IMR-90 (cell line): ENCODE measurements around the gene KCNIP1. TPM values are rescaled to one million over a fixed set of nuclear protein-coding genes. Genes with fewer than 3 reads are reported as not detected.

Source experiments
- ATAC-seq: fragments of 200-7000 bp; cut with Tn5 transposase; 2 replicates; pipeline ENCODE4 v1.9.1; 2020; ENCODE audit warnings: low read depth, mild to moderate bottlenecking, moderate library complexity
- BruUV-seq: library from RNA; stranded (reverse); fragments of 400-500 nt; replicated peaks from 2 replicates; lab custom pipeline; 2021; lab: Mats Ljungman, UMichigan
- CTCF ChIA-PET: fragments of 300-600 bp; formaldehyde crosslinking; extraction: SDS; loops from one replicate; lab custom pipeline; 2021; ENCODE audit warnings: antibody characterized with exemption; lab: Yijun Ruan, JAX
- POLR2A ChIA-PET: fragments of 300-600 bp; sonication (Branson Sonifier 250); formaldehyde crosslinking; loops from one replicate; lab custom pipeline; 2022; ENCODE audit warnings: antibody characterized with exemption; ENCODE audit not compliant: unreplicated experiment; lab: Charles Lee
- DNase-seq: peaks from one replicate; pipeline ENCODE4 v3.0.0; 2013
- H2AFZ ChIP-seq: replicated peaks from 2 replicates; pipeline ENCODE3; 2013; ENCODE audit warnings: low read length, mild to moderate bottlenecking; ENCODE audit not compliant: poor library complexity
- H2AK5ac ChIP-seq: 2 replicates; pipeline ENCODE4 v1.6.1; 2013; ENCODE audit warnings: low read depth, low read length, inconsistent platforms
- H2AK9ac ChIP-seq: replicated peaks from 2 replicates; pipeline ENCODE3; 2013; ENCODE audit warnings: mild to moderate bottlenecking, low read depth, low read length, moderate library complexity; ENCODE audit not compliant: poor library complexity
- H2BK120ac ChIP-seq: 2 replicates; pipeline ENCODE4 v1.6.1; 2013; ENCODE audit warnings: low read depth, low read length, inconsistent platforms
- H2BK15ac ChIP-seq: 3 replicates; pipeline ENCODE4 v1.6.1; 2013; ENCODE audit warnings: low read depth, low read length, inconsistent platforms
- H2BK20ac ChIP-seq: 2 replicates; pipeline ENCODE4 v1.6.1; 2013; ENCODE audit warnings: low read depth, mild to moderate bottlenecking, inconsistent platforms, low read length, moderate library complexity
- H2BK5ac ChIP-seq: 2 replicates; pipeline ENCODE4 v1.6.1; 2013; ENCODE audit warnings: mild to moderate bottlenecking, low read depth, low read length, inconsistent platforms; ENCODE audit not compliant: poor library complexity, severe bottlenecking
- H3K14ac ChIP-seq: replicated peaks from 2 replicates; pipeline ENCODE4 v1.6.1; 2013; ENCODE audit warnings: low read depth, low read length, inconsistent platforms
- H3K18ac ChIP-seq: 2 replicates; pipeline ENCODE4 v1.6.1; 2013; ENCODE audit warnings: low read depth, low read length, control low read depth
- H3K23ac ChIP-seq: 2 replicates; pipeline ENCODE4 v1.6.1; 2013; ENCODE audit warnings: low read depth, low read length, inconsistent platforms
- H3K27ac ChIP-seq: 2 replicates; pipeline ENCODE4 v1.5.1; 2013; ENCODE audit warnings: mild to moderate bottlenecking, control low read depth, low read length; ENCODE audit not compliant: insufficient read depth
- H3K27me3 ChIP-seq: 2 replicates; pipeline ENCODE4 v1.6.1; 2013; ENCODE audit warnings: low read length; ENCODE audit not compliant: control insufficient read depth, insufficient read depth
- H3K36me3 ChIP-seq: 2 replicates; pipeline ENCODE4 v1.6.1; 2013; ENCODE audit warnings: low read length, mixed read lengths; ENCODE audit not compliant: control insufficient read depth, insufficient read depth
- H3K4ac ChIP-seq: 2 replicates; pipeline ENCODE4 v1.6.1; 2013; ENCODE audit warnings: low read depth, low read length, inconsistent platforms
- H3K4me1 ChIP-seq: 2 replicates; pipeline ENCODE4 v1.6.1; 2013; ENCODE audit warnings: low read length, mixed read lengths; ENCODE audit not compliant: control insufficient read depth, insufficient read depth
- H3K4me2 ChIP-seq: 2 replicates; pipeline ENCODE4 v1.6.1; 2013; ENCODE audit warnings: low read depth, mild to moderate bottlenecking, control low read depth, low read length, moderate library complexity
- H3K4me3 ChIP-seq: 2 replicates; pipeline ENCODE4 v1.5.1; 2013; ENCODE audit warnings: low read depth, mild to moderate bottlenecking, control low read depth, low read length, moderate library complexity; ENCODE audit not compliant: insufficient read depth
- H3K56ac ChIP-seq: 2 replicates; pipeline ENCODE4 v1.6.1; 2013; ENCODE audit warnings: low read length, inconsistent platforms; ENCODE audit not compliant: insufficient read depth; ENCODE audit errors: extremely low read depth
- H3K79me1 ChIP-seq, 2 experiments: 2 replicates each; pipeline ENCODE4 v1.6.1; 2013; ENCODE audit warnings: low read length in 2 of 2, inconsistent platforms in 1 of 2, low read depth in 1 of 2
- H3K9ac ChIP-seq: 2 replicates; pipeline ENCODE4 v1.6.1; 2013; ENCODE audit warnings: low read depth, low read length, control low read depth
- H3K9me1 ChIP-seq: 2 replicates; pipeline ENCODE4 v1.6.1; 2013; ENCODE audit warnings: low read length, inconsistent platforms; ENCODE audit not compliant: insufficient read depth
- H3K9me3 ChIP-seq: 2 replicates; pipeline ENCODE4 v1.6.1; 2013; ENCODE audit warnings: low read length; ENCODE audit not compliant: control insufficient read depth, insufficient read depth
- H4K20me1 ChIP-seq: 2 replicates; pipeline ENCODE4 v1.6.1; 2013; ENCODE audit warnings: low read length, inconsistent platforms; ENCODE audit not compliant: insufficient read depth
- H4K5ac ChIP-seq: 2 replicates; pipeline ENCODE4 v1.6.1; 2013; ENCODE audit warnings: mild to moderate bottlenecking, low read depth, low read length, control low read depth
- H4K8ac ChIP-seq, 2 experiments: 2 replicates each; pipeline ENCODE4 v1.6.1; 2013; ENCODE audit warnings: low read depth in 2 of 2, low read length in 2 of 2, control low read depth in 1 of 2, inconsistent platforms in 1 of 2
- H4K91ac ChIP-seq: 2 replicates; pipeline ENCODE4 v1.6.1; 2013; ENCODE audit warnings: low read depth, low read length, inconsistent platforms; ENCODE audit not compliant: insufficient read depth
- BHLHE40 ChIP-seq: fragments of 150-350 bp; IDR thresholded peaks from 2 replicates; pipeline ENCODE4 v1.6.1; 2016; ENCODE audit warnings: mild to moderate bottlenecking, low read depth, low read length
- MAFK ChIP-seq: IDR thresholded peaks from 2 replicates; pipeline ENCODE4 v1.6.1; 2012; ENCODE audit warnings: low read depth, low read length, improper control_type of control experiment
- NFE2L2 ChIP-seq: fragments of 150-350 bp; IDR thresholded peaks from 2 replicates; pipeline ENCODE4 v1.6.1; 2016; ENCODE audit warnings: low read depth, mild to moderate bottlenecking, low read length
- SMC3 ChIP-seq: fragments of 150-350 bp; IDR thresholded peaks from 2 replicates; pipeline ENCODE4 v1.6.1; 2016; ENCODE audit warnings: low read depth, mild to moderate bottlenecking, antibody characterized with exemption, low read length, moderate library complexity
- WGBS, 2 experiments: methylation state at CpG; one replicate each; pipeline versions ENCODE4 v1.1.5 to v1.1.7; 2013; ENCODE audit warnings: missing lambda C conversion rate in 2 of 2; ENCODE audit not compliant: insufficient read length in 1 of 2; ENCODE audit errors: extremely low coverage in 2 of 2; 5-methylcytosine and 5-hydroxymethylcytosine counted together
- dilution Hi-C: fragments of 300-500 bp; cut with HindIII; formaldehyde crosslinking; loops from one replicate; pipeline ENCODE4 v1.14.3; 2018; ENCODE audit warnings: low sequenced_read_pairs; ENCODE audit not compliant: unreplicated experiment
- in situ Hi-C: fragments of 300-500 bp; cut with MboI; formaldehyde crosslinking; loops from 3 replicates; pipeline ENCODE4 v1.14.3; 2019; ENCODE audit warnings: low sequenced_read_pairs, inconsistent platforms, mixed read lengths
- intact Hi-C: fragments of 100-400 bp; cut with micrococcal nuclease; formaldehyde crosslinking; loops from 2 replicates; pipeline ENCODE4 v1.10.0; 2022
- polyA plus RNA-seq, 3 experiments: library from polyadenylated mRNA; depleted of rRNA; stranded (reverse); fragments of >200 nt; gene quantifications; 2 replicates each; pipeline ENCODE4 v1.2.3, GENCODE V29; 2012; ENCODE audit warnings: low replicate concordance in 1 of 3
- total RNA-seq: library from RNA; depleted of rRNA; stranded (reverse); fragments of >200 nt; gene quantifications from 2 replicates; pipeline ENCODE4 v1.2.3, GENCODE V29; 2012

The KCNIP1 gene
- total and polyA plus RNA-seq, 2 of the 4 experiments (the other 2 are of a cell fraction): not detected

DNA sequence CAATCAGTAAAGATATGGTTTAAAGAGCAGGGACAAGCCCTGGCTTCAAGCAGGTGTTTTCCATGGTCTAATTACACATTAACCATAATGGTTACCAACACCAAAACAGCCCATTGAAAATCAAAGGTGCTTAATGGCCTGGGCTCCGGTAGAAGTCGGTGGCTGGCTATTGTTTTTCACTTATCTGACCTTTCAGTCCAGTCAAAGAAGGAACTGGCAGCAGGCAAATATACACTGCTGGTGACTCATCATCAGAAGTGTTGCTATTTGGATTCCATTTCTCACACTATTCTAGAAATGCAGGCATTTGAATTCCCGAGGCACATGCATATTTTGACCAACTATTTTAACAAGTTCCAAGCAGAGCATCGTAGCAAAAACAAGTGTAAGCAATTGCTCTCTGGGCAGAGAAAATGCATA lies 253.4 kb downstream of the KCNIP1 start:
- Histone ChIP-seq H4K91ac (no peak overlapping the region), H2AFZ (no peak overlapping the region), H3K79me1 (no peaks in the 10 kb centered on the region), H3K27me3 (peaks cover 11% of the 10 kb centered on the region), H3K4me1 (0 out of 2 replicates have a peak, but pooled peaks cover 2% of the 10 kb centered on the region), H2BK15ac (no peak overlapping the region), H3K36me3 (no peaks in the 10 kb centered on the region), H3K18ac (no peak overlapping the region), H3K27ac (no peak overlapping the region), H3K9me1 (no peaks in the 10 kb centered on the region), H2BK5ac (no peak overlapping the region), H4K5ac (no peak overlapping the region), H3K9ac (no peak overlapping the region), H2AK5ac (no peak overlapping the region), H3K14ac (no peak overlapping the region), H4K20me1 (no peaks in the 10 kb centered on the region), H3K56ac (no peak overlapping the region), H3K23ac (no peak overlapping the region), H3K4ac (no peak overlapping the region), H4K8ac (no peak overlapping the region), H2BK120ac (no peak overlapping the region), H3K4me3 (no peak overlapping the region), H3K9me3 (no peaks in the 10 kb centered on the region), H2AK9ac (no peak overlapping the region), H2BK20ac (no peak overlapping the region), H3K4me2 (no peak overlapping the region; the same call in 1 of the 2 replicates)
- WGBS, 2 experiments: no CpG with 5 or more reads among the region's 4 CpGs
- ATAC-seq: peak; percentile 75
- peak; percentile 16 for DNase-seq
- dilution Hi-C loops: no loop called here
- intact Hi-C loops: no loop called here
- ChIA-PET POLR2A (no interaction called here), CTCF (no interaction called here)
- BruUV-seq: no TSS peak
- in situ Hi-C loops: no loop called here
- TF ChIP-seq SMC3 (no peak), MAFK (no peak), NFE2L2 (no peak), BHLHE40 (peak; percentile 45; the same call in 1 of the 2 replicates)
